Measurements from ENCODE around the gene HSD17B2. TPM values are rescaled to one million over a fixed set of nuclear protein-coding genes. Genes with fewer than 3 reads are reported as not detected.

The HSD17B2 gene
- total and polyA plus RNA-seq, 2 donors from 2014 or later = 0.79 to 1.8 TPM

GRCh38 chr16:82111944-82112343, 76.9 kb downstream of the HSD17B2 start:
- intact Hi-C loops (cut with DNase I) = no loop called here
- Histone ChIP-seq H3K9me3 (ENCODE audit: control insufficient read depth in 2 of 3, insufficient read depth in 1 of 3, low read length in 3 of 3) (no peaks in the 10 kb centered on the region), H3K36me3 (ENCODE audit: control insufficient read depth in 2 of 3, insufficient read depth in 3 of 3, low read length in 3 of 3) (no peaks in the 10 kb centered on the region), H3K27ac (ENCODE audit: low read depth in 2 of 2, low read length in 2 of 2) (no peak overlapping the region), H3K9ac (ENCODE audit: low read length in 3 of 3) (no peak overlapping the region), H3K27me3 (ENCODE audit: control insufficient read depth, insufficient read depth, low read length) (no peaks in the 10 kb centered on the region), H3K4me3 (ENCODE audit: low read length in 3 of 3) (no peak overlapping the region), H3K4me1 (ENCODE audit: control insufficient read depth in 2 of 3, insufficient read depth in 2 of 3, low read depth in 1 of 3, low read length in 3 of 3) (no peaks in the 10 kb centered on the region)
- FAIRE-seq (no peak), DNase-seq (no peak)
- no peak for TF ChIP-seq CTCF (IDR thresholded peaks at IDR 0.05; ENCODE audit: borderline replicate concordance, extremely low read depth, insufficient read depth)

- Histone ChIP-seq H3K27me3 (ENCODE audit: control insufficient read depth, insufficient read depth, low read length) (no peaks in the 10 kb centered on the region), H3K4me3 (ENCODE audit: low read length in 3 of 3) (no peak overlapping the region), H3K9me3 (ENCODE audit: control insufficient read depth in 2 of 3, insufficient read depth in 1 of 3, low read length in 3 of 3) (no peaks in the 10 kb centered on the region), H3K4me1 (ENCODE audit: control insufficient read depth in 2 of 3, insufficient read depth in 2 of 3, low read depth in 1 of 3, low read length in 3 of 3) (no peaks in the 10 kb centered on the region), H3K27ac (ENCODE audit: low read depth in 2 of 2, low read length in 2 of 2) (no peak overlapping the region), H3K9ac (ENCODE audit: low read length in 3 of 3) (no peak overlapping the region), H3K36me3 (ENCODE audit: control insufficient read depth in 2 of 3, insufficient read depth in 3 of 3, low read length in 3 of 3) (no peaks in the 10 kb centered on the region)
- no peak for TF ChIP-seq CTCF (IDR thresholded peaks at IDR 0.05; ENCODE audit: borderline replicate concordance, extremely low read depth, insufficient read depth)
- no peak for FAIRE-seq
- no peak for DNase-seq
- intact Hi-C loops (cut with DNase I) = no loop called here
Measured at GRCh38 chr16:82113741-82114140, 78.7 kb downstream of the HSD17B2 start.

GRCh38 chr16:82116535-82116934, 81.5 kb downstream of the HSD17B2 start:
- Histone ChIP-seq H3K4me3 (ENCODE audit: low read length in 3 of 3) (no peak overlapping the region), H3K27ac (ENCODE audit: low read depth in 2 of 2, low read length in 2 of 2) (no peak overlapping the region), H3K4me1 (ENCODE audit: control insufficient read depth in 2 of 3, insufficient read depth in 2 of 3, low read depth in 1 of 3, low read length in 3 of 3) (no peaks in the 10 kb centered on the region), H3K9ac (ENCODE audit: low read length in 3 of 3) (no peak overlapping the region), H3K9me3 (ENCODE audit: control insufficient read depth in 2 of 3, insufficient read depth in 1 of 3, low read length in 3 of 3) (no peaks in the 10 kb centered on the region), H3K27me3 (ENCODE audit: control insufficient read depth, insufficient read depth, low read length) (no peaks in the 10 kb centered on the region), H3K36me3 (ENCODE audit: control insufficient read depth in 2 of 3, insufficient read depth in 3 of 3, low read length in 3 of 3) (no peaks in the 10 kb centered on the region)
- intact Hi-C loops (cut with DNase I) = no loop called here
- TF ChIP-seq CTCF (IDR thresholded peaks at IDR 0.05; ENCODE audit: borderline replicate concordance, extremely low read depth, insufficient read depth) = no peak
- FAIRE-seq (no peak), DNase-seq (no peak)

- DNase-seq (no peak), FAIRE-seq (no peak)
- no peaks in the 10 kb centered on the region for H3K27me3 ChIP-seq (ENCODE audit: control insufficient read depth, insufficient read depth, low read length)
- H3K9ac ChIP-seq (ENCODE audit: low read length in 3 of 3) = no peak overlapping the region
- H3K9me3 ChIP-seq (ENCODE audit: control insufficient read depth in 2 of 3, insufficient read depth in 1 of 3, low read length in 3 of 3) = no peaks in the 10 kb centered on the region
- intact Hi-C loops (cut with DNase I) = no loop called here
- H3K4me3 ChIP-seq (ENCODE audit: low read length in 3 of 3) = no peak overlapping the region
- H3K4me1 ChIP-seq (ENCODE audit: control insufficient read depth in 2 of 3, insufficient read depth in 2 of 3, low read depth in 1 of 3, low read length in 3 of 3) = no peaks in the 10 kb centered on the region
- no peaks in the 10 kb centered on the region for H3K36me3 ChIP-seq (ENCODE audit: control insufficient read depth in 2 of 3, insufficient read depth in 3 of 3, low read length in 3 of 3)
- no peak for TF ChIP-seq CTCF (IDR thresholded peaks at IDR 0.05; ENCODE audit: borderline replicate concordance, extremely low read depth, insufficient read depth)
- H3K27ac ChIP-seq (ENCODE audit: low read depth in 2 of 2, low read length in 2 of 2) = no peak overlapping the region
Measured at GRCh38 chr16:82118749-82119148, 83.7 kb downstream of the HSD17B2 start.

All from kidney (tissue), 14 donors.